GDM1 (cell line): ENCODE results near the gene TKT.

Experiments used
- DNase-seq: peaks from one replicate; lab custom pipeline; 2025; lab: John Stamatoyannopoulos, UW

TKT gene

DNA sequence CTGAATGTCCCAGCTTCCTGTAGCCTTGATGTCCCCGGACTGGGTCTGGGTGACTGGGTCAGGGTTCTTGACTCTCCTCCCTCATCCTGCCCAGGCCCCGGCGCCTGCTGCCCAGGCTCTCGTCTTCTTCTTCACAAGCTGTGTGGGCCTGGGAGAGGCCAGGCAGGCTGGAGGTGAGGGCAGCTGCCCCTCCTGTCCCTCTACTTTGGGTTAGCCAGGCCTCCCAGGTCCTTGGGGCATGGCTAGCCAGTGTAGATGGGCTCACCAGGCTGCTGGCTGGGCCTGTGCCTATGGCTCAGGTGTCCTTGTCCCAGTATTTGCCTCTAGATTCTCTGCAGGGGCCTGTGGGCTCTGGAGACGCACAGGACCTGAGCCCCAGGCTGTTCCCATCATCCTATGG, 31.8 kb downstream of the TKT start:
- no peak for DNase-seq

DNA sequence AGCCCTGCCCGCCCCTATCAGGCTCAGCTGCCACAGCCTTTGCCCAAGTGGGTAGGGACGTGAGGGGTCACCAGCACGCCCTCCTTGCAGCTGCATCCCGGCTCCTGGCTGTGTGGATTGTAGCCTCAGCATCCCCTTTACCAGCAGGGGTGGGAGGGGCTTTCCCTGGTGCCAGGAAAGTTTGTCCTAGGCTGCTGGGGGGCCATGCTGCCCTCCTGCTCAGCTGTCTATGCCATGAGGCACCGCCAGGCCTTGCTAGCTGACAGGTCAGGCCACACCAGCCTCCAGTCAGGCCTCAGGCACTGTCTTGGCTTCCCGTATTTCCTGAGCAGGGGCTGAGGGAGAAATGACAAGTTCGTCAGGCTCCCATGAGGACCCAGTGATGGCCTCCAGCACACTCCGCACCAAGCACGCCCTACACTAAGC, 32.3 kb downstream of the TKT start:
- no peak for DNase-seq

DNA sequence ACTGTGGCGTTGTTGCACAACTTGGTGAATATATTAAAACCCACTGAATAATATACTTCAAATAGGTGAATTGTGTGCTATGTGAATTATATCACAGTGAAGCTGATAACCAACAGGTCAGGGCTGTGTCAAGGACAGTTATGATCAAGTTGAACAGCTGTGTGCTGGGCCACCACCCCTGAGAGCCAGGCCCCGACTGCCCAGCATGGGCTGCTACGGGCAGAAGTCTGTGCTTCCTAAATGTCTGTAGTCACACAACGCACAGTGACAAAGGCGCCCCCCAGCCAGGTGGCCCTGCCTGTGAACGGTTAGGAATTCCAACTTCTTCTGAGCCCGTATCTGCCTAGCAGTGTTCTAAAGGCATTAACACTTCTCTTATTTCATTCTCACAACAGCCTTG, 32.8 kb downstream of the TKT start:
- no peak for DNase-seq

DNA sequence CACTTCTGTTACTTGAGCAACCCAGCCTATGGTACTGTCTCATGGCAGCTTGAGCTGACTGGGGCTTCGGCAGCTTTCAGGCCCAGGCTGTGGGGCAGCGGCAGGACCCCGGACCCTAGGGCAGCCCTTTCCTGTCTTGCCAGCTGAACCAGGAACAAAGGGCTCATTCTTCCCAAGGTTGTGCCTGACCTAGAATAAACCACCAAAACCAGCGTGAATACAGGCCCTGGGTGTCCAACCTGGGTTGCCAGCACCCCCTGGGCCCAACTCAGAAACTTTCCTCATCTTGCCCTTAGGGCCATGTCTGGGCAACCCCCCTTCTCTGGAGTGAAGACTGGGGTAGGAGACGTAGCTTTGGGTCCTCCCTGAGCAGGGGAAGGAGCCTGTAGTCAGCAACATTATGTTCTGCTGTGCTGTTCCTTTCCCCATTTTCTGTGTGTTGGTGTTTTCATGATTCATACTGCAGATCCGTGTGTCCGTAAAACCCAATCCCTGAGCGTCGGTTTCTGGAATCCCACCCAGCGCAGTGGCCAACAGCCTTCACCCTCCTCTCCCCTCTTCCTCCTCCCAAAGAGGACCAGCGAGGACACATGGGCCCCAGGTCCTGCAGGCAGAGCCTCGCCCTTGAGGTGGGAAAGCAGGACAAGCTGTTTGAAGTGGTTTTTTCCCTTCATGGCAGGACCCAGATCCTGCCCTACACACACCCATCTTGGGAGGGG, 33.5 kb downstream of the TKT start:
- no peak for DNase-seq

DNA sequence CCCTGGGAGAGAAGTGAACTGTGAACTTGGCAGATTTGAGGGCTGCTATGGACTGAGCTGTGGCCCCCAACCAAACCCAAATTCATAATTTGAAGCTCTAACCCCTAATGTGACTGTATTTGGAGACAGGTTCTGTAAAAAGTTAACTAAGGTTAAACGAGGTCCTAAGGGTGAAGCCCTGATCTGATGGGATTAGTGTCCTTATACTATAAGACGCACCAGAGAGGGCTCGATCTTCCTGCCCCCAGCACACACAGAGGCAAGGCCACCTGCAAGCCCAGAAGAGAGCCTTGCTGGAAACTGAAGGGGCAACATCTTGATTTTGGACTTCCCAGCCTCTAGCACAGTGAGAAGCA, 34.0 kb downstream of the TKT start:
- no peak for DNase-seq

DNA sequence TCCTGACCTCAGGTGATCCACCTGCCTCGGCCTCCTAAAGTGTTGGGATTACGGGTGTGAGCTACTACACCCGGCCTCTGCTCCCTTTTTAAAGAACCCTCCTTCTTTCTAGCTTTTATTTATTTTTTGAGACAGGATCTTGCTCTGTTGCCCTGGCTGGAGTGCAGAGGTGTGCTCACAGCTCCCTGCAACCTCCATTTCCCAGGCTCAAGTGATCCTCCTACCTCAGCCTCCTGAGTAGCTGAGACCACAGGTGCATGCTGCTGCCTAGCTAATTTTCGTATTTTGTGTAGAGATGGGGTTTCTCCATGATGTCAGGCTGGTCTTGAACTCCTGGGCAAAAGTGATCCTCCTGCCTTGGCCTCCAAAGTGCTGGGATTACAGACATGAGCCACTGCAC, 34.5 kb downstream of the TKT start:
- DNase-seq, result no peak

DNA sequence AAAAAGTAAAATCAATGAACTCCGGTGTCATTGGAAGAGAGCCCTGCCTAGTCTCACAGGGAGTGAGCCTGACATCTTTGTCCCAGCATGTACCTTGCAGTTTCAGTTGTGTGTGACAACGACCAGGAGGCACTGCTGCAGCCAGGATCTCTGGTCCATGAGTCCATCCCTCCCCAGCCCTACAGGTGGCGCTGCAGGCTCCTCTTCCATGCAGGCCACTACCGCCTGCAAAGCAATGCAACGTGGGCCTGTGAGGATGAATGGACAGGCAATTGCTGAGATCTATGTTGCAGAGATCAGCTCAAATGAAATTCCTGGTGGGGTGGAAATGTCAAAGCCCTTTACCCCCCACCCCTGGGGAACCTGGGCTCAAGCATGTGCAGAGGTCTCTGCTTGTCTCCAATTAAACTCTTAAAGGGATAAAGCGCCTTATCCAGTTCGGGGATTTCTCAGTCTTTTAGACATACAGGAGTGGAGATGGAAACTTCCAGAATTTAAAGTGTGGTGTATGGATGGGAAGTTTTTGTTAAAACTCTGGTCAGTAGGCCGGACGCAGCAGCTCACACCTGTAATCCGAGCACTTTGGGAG, 35.8 kb downstream of the TKT start:
- DNase-seq, result peak; percentile 75

DNA sequence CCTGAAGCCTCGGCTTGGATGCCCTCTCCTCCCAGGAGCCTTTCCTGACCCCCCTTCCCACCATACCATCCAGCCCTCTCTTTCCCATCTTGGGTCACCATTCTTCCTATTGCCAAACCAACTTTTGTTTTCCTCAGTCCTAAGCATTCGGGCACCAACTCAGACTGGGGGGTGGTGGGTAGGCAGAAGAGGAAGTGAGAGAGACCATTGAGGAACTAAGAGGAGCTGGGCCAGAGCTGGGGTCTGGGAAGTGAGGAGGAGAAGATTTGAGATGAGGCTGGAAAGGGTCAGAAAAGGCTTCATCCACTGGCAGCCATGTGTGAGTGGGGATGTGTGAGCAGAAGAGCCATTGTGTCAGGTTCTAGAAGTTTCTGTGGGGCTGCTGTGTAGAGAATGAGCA, 37.7 kb downstream of the TKT start:
- DNase-seq, result no peak

DNA sequence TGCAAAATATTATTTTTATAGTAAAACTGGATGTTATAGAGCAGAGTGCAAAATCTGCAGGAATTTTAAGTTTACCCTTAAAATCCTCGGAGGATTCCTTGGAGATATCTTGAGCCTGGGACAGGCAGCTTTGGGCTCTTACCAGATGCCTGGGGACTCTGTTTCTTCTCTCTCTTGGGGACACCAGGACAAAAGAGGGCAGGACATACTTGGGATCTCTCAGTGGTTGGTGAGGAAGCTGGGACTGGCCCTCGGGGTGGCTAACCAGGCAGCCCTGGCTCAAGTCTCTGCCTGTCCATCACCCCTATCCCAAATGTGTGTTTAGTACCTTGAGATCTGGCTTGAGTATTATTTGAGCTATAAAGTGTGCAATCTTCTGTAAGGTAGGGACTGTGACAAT, 38.6 kb downstream of the TKT start:
- no peak for DNase-seq

DNA sequence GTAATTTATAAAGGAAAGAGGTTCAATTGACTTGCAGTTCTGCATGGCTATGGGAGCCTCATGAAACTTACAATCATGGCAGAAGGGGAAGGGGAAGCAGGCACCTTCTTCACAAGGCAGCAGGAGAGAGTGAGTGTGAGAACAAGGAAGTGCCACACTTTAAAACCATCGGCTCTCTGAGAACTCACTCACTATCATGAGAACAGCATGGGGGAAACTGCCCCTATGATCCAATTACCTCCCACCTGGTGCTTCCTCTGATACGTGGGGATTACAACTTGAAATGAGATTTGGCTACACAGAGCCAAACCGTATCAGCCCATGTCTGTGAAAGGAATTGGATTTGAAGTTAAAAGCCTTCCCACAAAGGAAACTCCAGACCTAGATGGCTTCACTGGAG, 39.1 kb downstream of the TKT start:
- no peak for DNase-seq

DNA sequence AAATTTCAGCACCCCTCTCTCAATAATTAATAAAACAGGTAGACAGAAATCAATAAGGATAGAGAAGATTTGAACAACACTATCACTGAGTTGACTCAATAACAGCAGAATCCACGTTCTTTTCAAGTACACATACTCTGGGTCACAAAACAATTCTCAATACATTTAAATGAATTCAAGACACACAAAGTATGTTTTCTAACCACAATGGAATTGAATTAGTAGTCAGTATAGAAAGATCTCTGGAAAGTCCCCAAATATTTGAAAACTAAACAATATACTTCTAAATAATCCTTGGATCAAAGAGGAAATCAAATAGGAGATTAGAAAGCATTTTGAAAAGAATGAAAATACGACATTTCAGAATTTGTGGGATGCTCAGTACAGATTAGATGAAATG, 40.0 kb downstream of the TKT start:
- DNase-seq, result no peak

DNA sequence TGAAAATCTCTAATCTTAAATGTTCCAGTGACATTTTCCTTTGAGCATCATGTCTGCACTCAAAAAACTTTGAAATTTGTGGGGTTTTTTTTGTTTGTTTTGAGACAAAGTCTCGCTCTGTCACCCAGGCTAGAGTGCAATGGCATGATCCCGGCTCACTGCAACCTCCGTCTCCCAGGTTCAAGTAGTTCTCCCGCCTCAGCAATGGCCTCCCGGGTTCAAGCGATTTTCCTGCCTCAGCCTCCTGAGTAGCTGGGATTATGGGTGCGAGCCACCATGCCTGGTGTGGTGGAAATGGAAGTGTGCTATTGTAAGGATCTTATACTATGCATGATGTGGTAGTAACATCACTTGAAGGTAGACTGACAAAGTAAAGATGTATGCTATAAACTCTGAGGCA, 42.5 kb downstream of the TKT start:
- no peak for DNase-seq

DNA sequence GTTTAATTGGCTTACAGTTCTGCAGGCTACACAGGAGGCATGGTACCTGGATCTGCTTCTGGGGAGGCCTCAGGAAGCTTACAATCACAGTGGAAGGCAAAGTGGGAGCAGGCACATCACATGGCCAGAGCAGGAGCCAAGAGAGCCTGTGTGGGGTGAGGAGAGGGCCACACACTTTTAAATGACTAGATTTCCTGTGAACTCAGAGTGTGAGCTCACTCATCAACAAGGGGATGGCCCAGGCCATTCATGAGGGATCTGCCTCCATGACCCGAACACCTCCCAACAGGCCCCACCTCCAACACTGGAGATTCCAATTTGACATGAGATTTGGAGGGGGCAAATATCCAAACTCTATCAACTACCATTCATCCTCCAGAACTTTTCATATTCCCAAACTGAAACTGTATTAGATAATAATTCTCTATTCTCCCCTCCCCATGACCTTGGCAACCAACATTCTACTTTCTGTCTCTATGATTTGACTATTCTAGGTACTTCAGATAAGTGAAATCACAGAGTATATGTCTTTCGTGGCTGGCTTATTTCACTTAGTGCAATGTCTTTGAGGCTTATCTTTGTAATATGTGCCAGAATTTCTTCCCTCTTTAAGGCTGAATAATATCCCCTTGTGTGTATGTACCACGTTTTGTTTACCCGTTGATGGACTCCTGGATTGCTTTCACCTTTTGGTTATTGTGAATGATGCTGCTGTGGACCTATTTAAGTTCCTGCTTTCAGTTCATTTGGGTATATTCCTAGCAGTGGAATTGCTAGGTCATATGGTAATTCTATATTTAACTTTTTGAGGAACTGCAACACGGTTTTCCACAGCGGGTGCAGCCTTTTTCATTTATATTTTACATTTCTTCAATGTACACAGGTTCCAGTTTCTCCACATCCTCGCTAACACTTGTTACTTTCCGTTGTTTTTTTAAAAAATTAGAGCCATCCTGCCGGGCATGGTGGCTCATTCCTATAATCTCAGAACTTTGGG, 43.8 kb downstream of the TKT start:
- no peak for DNase-seq

DNA sequence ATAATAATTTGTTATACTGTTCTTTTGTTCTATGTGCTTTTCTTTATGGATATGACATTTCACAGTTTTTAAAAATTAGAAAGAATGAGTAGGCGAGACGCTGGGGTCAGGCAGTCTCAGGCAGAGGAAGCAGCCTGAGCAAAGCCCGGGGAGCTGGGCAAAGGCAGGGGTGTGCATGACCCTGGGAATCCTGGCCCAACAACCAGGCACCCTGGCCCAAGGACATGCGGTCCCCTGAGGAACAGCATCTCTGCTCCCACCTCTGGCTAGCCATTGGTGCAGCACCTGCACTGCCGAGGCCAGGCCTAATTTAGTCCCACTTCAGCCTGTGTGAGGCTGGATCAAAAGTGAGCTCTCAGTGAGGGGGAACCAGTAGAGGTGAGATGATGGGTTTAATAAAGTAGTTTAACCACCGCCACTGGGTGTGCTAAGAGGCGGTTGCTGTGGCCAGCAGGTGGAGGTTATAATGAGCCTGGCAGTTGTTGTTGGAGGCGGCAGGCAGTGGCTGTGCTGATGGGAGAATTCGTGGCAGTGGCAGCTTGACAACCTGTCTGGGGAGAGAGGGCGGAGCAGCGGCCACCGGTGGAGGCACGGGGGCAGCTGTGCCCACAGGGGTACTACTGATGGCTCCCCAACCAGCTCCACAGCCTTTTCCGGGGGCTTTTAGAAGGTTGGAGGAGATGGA, 53.3 kb downstream of the TKT start:
- no peak for DNase-seq

DNA sequence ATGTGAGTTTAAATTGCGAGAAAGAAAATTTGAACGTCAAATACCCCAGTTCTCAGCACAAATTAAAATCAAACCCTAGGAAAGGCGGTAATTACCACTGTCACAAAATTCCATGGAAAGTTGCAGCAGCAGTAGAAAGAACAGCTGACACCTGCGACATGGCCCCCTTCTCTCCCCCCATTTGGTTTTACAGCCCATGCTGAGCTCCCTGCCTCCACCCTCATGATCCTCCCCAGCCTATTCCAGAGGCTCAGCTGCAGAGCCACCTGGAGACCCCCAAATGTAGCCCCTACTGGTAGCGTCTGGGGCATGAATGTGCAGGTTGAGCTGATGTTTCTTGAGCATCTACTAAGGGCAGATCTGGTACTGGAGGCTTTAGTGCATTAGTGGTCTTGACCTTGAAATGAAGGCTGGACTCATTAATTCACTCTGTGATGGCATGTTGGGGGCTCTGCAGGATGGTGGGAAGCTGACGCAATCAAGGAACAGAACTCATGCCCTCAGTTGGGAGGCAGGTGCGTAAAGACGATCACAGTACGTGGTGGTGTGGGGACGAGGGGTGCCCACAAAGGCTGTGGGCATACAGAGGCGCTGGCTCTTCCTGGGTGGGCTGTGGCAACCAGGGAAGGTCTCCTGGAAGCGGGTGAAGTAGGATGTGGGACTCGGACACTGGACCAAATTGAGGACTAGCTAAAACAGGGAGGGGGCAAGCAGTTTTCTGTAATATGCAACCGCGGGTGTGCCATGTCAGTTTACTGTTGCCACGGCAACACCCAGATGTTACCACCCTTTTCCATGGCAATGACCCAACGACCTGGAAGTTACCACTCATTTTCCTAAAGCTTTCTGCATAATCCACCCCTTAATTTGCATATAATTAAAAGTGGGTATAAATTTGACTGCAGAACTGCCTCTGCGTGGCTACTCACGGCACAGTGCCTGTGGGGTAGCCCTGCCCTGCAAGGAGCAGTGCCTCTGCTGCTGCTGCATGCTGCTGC, 55.0 kb downstream of the TKT start:
- no peak for DNase-seq

DNA sequence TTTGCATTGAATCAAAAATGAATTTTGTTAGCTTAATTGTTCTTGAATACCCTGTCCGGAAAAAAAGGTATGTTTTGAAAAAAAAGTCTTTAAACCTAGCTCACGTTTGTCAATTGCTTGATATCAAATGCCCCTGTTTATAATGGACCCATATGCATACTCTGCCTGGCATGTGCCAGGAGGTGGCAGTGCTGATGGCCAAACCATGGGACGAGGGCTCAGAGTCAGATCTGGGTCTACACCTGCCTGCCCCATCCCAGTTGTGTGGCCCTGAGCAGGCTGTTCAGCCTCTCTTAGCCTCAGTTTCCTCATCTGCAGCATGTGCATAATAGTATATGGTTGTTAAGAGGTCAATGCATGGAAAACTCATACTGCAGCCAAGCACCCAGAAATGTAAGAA, 56.0 kb downstream of the TKT start:
- DNase-seq, result no peak

DNA sequence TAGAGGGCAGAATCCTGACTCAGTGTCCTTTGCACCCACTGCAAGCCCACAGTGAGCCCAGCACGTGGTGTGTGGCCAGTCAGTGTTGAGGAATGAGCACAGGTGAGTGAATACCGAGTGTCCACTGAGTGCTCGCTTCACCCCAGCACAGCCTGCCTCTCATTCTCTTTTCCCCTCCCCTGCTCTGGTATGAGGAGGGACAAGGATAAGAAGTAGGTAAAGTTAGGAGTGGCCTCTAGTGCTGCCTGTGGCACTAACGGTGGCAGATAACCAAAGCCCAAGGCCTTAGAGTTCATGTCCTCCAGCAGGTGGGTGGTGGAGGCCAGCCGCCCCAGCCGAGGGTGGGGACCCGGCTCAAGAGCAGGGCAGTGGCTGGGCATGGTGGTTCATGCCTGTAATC, 56.8 kb downstream of the TKT start:
- no peak for DNase-seq

DNA sequence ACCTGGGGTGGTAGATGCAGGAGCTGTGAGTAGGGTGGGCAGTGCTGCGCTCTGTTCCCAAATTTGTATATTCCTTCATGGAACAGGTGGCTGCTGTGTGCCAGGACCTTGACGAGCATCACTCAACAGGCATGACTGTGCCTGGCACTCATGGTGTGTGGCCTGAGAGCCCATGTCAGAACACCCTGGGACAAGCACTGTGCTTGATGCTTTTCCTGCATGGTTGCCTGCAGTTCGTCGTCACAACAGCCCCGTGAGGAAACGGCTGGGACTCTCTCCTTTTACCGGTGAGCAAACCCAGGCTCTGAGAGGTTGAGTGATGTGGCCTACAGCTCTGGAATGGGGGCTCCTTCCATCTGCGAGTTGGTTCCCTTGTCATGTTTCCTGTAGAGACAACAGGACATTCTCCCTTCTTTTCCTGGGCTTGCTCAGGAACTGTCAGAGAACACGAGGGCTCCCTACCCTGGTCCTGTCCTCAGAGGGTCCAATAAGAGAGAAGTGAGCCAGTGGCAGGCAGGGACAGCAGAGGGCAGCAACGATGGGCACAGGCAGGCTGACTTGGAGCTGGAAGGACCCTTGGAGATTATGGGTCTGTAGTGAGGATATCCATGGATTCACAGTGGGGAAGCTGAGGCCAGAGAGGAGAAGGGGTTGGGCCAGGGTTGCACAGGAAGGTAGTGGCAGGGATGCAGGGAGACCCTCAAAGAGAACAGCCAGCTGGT, 57.4 kb downstream of the TKT start:
- no peak for DNase-seq

DNA sequence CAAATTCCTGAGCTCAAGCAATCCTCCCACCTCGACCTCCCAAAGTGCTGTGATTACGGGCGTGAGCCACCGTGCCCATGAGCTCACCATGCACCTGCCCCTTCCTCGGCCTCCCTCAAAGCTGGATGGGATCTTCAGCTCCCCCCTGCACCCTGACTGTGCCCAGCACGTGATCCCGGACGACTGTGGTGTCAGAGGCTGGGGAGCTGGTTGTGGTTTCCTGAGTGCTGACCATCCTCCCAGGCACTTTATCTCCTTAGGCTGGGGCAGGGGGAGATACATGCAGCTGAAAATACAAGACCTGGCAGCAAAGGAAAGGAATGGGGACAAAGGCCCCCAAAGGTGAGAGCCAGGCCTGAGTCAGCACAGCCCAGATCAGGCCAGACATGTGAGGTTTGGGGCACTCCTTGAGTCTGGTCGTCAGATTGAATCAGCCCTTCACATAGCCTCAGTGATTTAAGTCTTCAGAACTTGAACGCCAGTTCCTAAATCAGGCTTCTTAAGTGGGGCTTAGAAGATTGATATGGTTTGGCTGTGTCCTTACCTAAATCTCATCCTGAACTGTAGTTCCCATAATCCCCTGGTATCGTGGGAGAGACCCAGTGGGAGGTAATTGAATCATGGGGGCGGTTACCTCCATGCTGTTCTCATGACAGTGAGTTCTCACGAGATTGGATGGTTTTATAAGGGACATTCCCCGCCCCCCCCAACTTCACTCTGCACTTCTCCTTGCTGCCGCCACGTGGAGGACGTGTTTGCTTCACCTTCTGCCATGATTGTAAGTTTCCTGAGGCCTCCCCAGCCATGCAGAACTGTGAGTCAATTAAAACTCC, 59.0 kb downstream of the TKT start:
- DNase-seq, result no peak
